Stimulated activated CD8-positive, alpha-beta memory T cell treated with anti-CD3 and anti-CD28 coated beads, Interleukin-4, amount 100 ng/mL, for 1 hour (primary cell): Measurements from ENCODE around the gene KSR2.

Experiments used
- DNase-seq, 2 donors: peaks; one replicate each; pipeline ENCODE4 v3.0.0-alpha.2; 2020; ENCODE audit warnings: low read depth in 2 of 2, low spot score in 1 of 2

The KSR2 gene

DNA sequence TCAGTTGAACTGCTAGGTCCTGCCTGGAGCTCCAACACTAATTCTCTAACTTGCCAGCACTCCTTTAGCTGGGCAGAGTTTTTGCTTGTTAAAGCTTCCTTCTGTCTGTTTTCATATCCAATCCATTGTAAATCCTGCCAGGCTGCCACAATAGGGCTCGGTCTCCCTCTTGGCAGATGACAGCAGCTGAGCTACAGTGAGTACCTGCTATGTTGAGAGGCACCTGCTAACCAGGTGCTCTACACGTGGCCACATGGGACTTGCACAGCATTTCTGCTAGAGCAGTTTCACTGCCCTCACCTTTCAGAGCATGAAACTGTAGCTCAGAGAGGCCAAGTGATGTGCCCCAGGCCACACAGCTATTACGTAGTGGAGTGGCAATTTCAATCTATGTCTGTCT is 500.8 kb downstream of the KSR2 start:
- DNase-seq, result no peak

DNA sequence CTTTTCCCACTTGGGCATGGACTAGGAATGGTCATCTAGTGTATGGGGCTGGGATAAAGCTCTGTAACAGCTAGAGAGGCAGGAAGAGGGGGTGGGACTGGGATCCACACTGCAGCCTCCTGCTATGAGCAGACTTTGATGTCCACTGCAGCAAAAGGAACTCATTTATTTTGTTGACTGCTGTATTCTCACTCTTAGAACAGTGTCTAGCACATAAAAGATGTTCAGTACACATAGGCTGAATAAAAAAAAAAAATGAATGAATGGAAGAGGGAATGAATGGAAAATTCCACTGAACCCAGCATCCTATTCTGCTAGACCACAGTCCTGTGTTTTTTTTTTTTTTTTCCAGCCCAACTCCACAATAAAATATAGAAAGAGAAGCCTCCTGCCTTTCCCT is 501.2 kb downstream of the KSR2 start:
- DNase-seq, result no peak

DNA sequence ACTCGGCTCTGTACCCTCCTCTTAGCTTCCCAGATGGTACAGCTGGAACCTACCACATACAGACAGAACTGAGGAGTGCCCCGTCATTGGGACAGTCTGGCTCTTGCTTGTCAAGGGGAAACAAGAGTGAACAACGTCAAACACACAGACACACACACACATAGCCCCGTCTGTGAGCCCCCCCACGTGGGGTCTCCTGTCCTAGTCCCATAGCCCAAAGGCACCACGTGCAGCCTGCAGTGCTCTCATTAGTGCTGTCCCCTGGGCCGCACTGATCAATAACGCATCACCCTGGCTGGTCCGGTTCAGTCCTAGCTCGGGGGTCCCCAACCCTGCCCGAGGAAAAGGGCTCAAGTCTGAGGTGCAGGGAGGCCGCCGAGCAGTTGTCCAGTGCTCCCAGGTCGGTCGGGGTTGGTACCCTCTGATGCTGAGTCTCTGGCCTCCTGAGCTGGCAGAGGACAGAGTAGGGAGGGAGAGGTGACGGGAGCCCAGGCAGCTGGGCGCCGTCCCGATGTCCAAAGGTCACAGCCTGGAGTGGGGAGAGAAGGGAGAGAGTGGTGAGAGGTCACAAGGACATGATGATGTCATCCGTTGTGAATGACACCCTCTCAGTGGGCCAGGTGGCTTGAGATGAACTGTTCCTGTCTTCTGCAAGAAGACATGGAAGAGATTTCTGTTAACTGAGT is 502.0 kb downstream of the KSR2 start:
- no peak for DNase-seq

DNA sequence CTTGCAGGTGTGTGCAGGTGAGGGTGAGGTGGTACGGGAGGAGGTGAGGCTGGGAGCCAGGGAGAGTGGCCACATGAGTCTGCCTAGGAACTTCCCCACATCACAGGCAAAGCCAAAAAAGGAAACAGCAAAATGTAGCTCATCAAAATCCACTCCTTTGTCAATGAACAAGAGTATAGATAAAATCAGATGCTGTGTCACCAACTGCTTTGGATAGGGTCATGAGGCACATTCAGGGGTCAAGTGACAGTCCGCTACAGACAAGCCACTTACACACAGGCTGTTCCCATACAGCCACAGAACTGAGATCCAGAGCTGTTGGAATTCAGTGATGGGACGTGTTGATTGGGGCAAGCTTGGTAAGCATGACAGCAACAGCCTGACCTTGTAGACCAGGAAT is 507.1 kb downstream of the KSR2 start:
- no peak for DNase-seq

DNA sequence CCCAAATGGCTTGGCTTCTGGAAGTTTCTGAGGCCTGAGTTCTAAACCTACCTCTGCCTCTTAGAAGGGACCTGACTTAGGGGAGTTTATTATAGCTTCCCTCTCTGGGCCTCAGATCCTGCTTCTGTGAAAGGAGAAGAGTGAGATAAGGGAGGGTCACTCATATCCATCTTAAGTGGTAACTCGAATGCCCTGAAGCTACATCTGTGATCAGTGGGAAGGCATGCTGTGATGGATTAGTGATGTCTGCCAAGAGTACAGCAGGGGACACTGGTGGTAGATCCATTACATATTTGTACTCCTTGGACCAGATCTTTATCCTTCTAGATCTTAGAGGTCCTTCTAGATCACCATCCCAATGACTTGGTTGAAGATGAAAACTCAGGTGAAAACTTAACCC is 509.6 kb downstream of the KSR2 start:
- DNase-seq, result no peak

DNA sequence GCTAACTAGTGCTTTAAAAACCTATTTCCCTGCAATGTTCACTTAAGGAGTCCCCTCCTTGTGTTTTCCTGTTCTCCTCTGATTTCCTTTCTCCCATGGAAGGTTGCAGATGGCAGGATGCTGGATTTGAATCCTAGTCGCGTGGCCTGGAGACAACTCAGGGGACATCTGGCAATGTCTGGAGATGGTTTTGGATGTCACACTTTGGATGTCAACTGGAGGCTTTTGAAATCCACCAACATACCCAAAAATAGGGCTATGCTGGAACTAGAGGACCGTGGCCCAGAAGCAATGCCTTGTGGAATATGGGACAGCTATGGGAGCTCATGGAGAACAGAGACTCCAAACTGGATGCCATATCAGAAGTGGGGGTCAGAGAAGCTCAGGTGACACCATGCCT is 511.6 kb downstream of the KSR2 start:
- DNase-seq, result no peak

DNA sequence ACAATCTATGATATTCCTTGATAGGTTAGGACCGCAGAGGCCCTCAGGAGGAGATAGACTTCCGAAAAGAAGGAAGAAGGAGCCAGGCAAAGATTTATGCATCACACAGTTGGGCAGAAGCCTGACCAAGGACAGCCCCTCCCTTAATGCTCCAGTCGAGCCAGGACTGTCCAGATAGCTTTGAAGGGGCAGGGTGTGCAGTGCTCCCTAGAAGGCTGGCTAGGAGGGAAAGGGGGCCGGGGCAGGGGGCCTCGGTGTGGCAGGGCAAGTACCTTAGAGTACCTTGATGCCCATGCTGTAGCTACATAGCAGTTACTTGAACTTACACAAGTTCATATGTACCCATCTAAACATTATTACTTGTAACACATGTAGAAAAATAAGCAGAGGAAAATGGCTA is 512.7 kb downstream of the KSR2 start:
- DNase-seq, result no peak

DNA sequence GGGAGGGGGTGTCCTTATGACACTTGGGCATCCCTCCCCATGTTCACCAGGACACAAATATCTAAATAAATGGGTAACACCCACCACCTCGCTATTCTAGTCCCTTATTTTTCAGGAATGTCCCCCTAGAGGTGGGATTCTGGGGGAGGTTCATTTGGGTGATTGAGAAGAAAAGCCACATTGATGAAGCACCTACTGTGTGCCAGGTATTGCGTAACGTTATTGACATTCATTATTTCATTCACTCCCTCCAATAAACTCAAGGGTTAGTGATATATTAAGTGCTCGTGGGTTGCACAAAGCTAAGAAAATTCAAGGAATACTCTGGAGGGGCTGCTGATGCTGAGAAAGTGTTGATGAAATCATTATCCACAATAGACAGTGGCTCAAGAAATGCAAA is 514.8 kb downstream of the KSR2 start:
- no peak for DNase-seq

DNA sequence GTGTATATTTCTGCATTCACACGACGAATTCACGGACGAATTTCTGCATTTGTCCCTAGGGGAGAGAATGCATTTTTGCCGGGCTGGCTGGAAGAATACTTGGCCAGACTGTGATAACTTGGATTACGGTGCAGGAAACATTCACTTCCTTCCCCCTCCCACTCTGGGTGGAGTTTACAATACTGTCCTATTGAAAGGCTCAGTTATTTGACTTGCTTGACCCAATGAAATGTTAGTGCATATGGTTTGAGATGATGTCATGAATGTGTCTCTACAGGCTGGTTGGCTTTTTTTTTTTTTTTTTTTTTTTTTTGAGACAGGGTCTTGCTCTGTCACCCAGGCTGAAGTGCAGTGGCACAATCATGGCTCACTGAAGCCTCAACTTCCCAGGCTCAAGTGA is 516.7 kb downstream of the KSR2 start:
- DNase-seq, result no peak

DNA sequence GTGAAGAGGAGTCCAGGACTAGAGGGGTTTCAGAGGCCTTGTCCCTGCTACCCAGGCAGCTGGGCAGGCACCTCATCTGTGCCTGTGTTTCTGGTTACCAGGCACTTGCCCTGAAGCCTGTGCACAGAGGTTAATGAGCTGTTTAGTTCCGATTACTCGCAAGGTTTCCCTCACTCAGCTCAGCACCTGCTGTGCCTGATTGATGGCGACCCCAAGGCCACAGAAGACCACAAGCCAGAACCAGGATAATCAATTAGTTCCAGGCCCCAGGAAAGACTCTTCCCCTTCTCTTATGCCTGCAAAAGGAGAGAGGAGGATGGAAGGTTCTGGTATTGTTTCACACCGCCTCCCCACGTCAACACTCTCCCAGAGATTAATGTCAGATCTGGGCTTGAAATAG is 518.6 kb downstream of the KSR2 start:
- no peak for DNase-seq

DNA sequence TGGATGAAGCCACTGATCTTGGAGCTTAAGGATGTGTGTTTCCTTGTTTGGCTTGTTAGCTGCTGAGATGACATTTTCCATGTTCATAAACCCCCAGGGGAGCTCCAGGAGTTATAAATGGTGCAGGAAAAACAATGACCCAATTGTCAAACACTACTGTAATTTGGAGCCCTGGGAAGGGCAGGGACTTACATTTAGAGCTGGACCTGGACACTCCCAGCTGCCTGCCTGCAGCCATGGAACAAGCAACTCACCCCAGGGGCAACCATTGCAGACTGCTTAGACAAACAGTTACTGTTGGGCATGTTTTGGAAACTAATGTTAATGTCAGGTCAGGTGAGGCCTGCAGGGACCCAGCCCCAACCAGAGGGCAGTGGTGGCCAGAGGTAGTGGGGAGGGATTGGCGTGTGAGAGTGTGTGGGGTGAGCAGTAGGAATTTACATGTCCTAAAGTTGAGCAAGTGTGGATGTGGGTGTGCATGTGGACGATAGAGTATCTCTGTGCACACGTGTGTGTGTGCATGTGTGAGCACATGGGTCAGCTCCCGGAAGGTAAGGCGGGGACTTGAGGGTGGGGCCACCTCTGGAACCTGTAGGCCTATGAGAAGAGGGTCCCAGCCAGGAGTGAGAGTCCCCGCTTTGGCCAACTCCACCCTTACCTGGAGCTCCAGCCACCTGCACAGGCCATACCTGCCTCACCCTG is 521.0 kb downstream of the KSR2 start:
- no peak for DNase-seq

DNA sequence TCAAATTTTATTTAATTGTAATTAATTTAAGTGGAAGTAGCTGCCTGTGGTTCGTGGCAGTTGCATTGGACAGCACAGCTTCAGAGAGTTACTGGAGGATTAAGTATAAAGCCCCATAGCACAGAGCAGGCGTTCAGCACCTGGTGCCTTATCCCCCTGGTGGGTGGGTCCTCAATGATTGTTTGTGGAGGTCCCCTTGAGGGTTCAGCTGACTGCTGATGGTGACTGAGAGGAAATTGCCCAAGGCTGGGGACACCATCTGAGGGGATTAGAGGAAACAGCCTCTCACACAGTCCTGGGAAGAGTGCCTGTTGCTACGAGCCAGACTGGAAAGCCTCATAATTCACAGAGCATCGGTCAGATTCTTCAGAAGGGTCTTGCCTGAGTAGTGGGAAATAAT is 524.0 kb downstream of the KSR2 start:
- DNase-seq, result no peak

DNA sequence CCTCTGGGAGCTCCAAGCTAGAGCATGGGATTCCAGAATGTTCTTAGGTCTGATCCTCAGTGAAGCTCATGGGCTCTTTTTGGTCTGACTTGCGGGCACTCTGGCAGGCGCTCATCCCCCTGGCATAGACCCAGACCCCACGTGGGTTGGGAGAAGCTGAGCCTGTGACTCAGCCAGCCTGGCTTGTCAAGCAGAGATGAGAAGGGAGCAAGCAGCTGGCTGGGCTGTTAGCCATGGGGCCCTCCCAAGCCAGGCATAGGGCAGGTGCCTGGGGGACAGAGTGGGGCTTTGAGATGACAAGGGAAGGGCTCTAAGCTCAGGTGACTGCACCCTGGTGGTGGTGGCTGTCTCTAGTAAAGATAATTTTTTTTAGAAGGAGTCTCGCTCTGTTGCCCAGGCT is 527.0 kb downstream of the KSR2 start:
- DNase-seq, result no peak

DNA sequence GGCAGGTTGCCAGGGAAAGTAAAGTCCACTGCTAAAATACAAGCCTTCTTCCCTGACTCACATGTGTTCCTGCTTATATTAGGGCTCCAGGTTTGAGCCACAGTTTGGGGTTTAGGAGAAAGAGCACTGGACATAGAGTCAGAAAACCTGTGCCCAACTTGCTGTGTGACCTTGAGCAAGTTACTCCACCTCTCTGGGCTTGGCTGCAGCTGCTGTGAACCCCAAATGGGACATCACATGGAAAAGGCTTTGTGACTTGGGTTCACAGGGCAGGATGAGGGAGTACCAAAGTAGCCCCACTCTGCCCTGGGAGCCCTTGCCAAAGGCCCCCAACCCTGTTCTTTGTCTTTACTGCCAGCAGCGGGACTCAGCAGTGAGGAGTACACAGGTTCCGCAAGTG is 528.4 kb downstream of the KSR2 start:
- no peak for DNase-seq

DNA sequence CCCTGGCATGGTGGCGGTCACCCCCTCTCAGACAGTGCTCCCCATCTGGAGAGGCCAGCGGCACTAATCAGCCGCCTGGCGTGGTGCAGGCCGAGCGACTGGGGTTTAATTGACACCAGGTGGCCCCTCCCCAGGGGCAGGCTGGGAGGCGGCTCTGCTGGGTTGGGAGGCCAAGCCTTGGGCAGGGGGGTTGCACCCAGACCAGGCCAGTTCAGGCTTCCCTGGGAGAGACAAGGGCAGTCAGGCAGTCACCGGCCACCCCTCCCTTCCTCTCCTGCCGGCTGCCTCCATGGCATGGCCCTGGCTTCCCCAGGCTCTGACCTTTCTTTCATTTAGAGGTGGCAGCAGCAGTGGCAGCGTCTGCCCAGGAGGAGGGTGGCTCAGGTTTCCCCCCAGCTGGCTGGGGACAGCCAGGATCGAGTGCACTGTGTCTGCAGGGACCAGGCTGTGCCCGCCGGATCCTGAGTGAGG is 529.2 kb downstream of the KSR2 start:
- DNase-seq, result no peak

DNA sequence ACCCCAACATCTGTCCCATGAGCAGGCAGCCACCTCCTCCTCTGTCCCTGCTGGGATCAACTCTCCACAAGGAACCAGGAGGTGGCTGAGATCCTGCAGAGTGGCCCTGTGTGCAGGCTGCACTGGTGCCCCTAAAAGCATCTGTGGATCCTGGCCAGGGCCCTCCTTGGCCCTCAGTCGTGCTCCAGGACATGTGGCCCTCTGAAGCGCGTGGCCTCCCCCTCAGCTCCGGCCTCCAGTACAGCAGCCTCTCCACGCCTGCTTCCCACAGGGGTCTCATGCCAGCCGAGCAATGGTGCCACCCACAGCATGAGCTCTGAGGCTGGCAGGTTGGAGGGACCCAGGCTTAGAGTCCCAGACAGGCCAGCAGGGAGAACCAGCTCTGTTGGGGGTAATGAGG is 530.0 kb downstream of the KSR2 start:
- no peak for DNase-seq

DNA sequence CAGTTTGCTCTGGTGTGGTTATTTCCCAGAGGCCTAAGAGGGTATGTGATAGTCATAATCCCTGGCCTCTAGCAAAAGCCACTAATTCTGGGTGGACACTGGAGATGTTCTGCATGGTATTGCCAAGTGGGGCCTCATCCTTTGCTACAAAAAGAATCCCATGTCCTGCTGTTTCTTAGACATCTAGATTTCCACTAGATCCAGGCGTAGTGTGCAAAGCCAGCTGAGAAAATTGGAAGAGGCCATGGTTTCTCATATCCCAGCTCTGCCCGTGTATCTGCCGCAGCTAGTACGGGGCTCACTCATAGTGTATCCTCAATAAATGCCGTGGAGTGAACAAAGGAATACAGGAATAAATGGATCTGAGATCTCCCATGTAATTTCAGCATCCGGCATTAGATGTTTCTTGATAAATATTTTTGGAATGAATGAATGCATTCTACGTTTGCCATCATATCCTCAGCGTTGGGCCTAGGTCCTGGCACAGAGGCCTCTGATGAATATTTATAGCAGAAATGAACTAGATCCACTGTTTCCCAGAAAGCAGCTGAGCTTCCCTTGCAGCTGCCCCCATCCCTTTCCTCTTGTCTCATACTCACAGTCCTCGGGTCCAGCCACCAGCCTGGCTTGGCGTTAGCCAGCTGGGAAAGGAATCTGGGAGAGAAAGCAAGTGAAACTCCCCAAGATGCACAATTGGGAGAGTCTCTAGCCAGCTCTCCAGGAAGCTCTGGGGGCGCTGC is 531.1 kb downstream of the KSR2 start:
- no peak for DNase-seq

DNA sequence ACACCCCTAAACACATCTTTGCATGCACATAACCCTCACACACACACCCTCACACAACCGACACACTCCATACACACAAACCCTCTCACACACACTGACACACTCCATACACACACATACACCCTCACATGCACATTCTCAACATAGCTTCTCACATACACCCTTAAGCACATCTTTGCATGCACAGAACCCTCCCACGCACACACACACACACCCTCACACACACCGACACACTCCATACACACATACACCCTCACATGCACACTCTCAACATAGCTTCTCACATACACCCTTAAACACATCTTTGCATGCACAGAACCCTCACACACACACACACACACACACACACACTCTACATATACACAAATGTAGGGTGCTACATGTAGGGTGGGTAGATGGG is 534.9 kb downstream of the KSR2 start:
- DNase-seq, result no peak

DNA sequence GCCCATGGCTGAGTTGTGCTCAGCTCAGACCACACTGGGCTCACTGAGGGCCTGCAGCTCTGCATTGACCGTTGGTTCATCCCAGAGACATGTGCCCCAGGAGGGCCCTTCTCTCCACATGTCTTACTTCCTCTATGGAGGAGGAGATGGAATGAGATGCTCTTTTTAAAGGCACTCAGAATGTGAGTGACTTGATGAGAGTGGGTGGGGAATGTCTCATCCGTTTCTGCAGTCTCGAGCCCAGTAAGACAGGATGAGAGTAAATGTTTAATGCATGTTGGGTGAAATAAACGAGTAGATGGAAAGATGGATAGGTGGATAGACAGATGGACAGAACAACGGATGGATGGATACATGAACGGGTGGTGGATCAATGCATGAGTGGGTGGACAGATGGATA is 538.5 kb downstream of the KSR2 start:
- no peak for DNase-seq

DNA sequence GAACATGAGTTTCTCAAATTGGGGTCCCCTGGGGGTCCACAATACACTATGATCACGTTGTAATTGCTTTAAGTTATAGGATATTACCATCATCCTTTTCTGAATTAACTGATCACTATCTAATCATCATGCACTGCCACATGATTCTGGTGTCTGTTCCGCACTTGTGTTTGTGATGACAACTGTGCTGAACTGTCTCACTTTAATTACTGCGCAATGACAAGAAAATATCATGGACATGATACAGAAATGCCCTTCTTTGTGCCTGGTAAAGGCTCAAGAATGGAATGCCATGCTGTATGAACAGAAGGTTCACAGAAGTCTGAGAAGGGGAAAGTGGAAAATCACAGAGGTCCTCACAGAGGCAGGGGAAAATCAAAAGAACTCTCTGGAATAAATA is 541.6 kb downstream of the KSR2 start:
- DNase-seq, result no peak

DNA sequence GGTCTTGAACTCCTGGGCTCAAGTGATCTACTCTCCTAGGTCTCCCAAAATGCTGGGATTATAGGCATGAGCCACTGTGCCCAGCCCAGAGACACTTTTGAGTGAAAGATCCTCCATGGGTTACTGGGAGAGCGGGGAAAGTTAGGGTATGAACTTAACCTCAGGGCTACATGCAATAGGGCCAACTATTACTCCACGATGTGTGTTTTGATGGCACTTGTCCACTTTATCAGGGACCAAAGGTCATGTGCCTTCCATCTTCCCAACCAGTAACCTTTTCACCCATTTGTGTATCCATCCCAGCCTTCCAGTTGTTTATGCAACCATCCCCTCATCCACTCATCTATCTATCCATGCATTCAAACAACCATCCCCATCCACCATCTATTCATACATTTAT is 546.8 kb downstream of the KSR2 start:
- DNase-seq, result no peak

DNA sequence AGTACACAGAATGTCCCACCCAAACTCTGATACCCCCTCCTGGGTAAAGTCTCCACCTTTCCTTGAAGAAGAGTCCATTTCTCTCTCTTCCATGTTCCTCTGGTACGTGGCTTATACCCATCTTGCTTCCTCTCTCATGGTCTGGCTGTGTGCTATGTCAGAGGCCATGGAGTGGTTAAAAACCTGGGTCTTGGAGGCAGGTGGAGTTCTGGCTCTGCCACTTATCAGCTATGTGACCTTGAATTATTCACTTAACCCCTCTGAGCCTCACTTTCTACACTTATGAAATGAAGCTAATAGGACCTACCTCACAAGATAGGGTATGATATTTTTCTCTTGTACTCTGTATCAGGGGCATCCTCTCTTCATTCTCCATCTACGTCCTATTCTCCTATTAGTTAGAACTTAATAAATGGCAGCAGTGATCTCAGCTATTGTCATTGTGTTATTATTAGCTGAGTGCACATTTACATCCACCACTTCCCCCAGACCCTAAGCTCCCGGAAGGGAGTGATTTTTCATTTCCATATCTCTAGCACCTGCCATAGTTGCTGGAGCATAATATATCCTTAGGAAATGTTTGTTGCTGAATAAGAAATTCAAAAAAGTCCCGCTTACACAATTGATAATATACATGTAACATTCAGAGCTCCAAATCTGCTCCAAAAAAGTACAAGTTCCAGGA is 547.6 kb downstream of the KSR2 start:
- no peak for DNase-seq
